LNCAP (cell line): ENCODE data around the gene TNN.

Source experiments
- TF ChIP-seq, protein P1 (sequence below): fragments of 450-650 bp; IDR thresholded peaks from 2 replicates; pipeline ENCODE4 v1.5.1; 2017; ENCODE audit warnings: mild to moderate bottlenecking

TNN gene

DNA sequence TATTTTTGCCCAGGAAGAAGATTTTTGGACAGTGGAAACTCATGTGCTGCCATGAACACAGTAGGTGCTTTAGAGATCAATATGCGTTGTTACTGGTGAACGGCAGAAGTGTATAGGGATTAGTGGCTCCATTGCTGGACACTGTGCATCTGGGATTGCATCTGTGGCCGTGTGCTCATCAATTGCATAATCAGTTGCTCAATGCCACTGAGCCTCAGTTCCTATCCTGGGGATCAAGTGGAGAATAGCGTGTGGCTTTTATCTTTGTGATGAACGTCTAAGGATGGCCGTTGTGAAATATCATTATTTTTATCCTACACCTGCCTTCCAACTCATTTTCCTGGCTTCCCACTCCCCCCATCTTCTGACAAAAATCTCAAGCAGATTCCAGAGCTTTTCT lies 5.4 kb downstream of the TNN start:
- TF ChIP-seq, protein P1, sequence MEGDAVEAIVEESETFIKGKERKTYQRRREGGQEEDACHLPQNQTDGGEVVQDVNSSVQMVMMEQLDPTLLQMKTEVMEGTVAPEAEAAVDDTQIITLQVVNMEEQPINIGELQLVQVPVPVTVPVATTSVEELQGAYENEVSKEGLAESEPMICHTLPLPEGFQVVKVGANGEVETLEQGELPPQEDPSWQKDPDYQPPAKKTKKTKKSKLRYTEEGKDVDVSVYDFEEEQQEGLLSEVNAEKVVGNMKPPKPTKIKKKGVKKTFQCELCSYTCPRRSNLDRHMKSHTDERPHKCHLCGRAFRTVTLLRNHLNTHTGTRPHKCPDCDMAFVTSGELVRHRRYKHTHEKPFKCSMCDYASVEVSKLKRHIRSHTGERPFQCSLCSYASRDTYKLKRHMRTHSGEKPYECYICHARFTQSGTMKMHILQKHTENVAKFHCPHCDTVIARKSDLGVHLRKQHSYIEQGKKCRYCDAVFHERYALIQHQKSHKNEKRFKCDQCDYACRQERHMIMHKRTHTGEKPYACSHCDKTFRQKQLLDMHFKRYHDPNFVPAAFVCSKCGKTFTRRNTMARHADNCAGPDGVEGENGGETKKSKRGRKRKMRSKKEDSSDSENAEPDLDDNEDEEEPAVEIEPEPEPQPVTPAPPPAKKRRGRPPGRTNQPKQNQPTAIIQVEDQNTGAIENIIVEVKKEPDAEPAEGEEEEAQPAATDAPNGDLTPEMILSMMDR: no peak

DNA sequence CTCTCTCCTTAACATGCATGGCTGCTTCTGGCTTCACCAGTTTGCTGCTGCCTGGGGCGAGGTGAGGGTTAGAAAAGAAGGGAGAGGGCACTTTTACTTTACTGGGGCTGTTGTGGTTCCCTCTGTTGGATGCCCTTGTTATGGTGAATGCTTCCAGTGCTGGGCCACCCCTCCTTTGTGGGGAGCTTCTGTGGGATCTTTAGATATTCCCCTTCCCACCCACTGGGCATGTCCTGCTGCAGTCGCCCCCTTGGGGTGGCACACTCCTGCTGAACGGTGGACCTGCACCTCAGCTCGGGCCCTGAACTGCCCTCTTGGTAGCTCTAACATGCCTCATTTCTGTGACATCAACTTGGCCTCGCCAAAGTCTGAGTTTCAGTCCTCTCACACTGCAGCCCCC lies 6.0 kb downstream of the TNN start:
- TF ChIP-seq, protein P1: no peak

DNA sequence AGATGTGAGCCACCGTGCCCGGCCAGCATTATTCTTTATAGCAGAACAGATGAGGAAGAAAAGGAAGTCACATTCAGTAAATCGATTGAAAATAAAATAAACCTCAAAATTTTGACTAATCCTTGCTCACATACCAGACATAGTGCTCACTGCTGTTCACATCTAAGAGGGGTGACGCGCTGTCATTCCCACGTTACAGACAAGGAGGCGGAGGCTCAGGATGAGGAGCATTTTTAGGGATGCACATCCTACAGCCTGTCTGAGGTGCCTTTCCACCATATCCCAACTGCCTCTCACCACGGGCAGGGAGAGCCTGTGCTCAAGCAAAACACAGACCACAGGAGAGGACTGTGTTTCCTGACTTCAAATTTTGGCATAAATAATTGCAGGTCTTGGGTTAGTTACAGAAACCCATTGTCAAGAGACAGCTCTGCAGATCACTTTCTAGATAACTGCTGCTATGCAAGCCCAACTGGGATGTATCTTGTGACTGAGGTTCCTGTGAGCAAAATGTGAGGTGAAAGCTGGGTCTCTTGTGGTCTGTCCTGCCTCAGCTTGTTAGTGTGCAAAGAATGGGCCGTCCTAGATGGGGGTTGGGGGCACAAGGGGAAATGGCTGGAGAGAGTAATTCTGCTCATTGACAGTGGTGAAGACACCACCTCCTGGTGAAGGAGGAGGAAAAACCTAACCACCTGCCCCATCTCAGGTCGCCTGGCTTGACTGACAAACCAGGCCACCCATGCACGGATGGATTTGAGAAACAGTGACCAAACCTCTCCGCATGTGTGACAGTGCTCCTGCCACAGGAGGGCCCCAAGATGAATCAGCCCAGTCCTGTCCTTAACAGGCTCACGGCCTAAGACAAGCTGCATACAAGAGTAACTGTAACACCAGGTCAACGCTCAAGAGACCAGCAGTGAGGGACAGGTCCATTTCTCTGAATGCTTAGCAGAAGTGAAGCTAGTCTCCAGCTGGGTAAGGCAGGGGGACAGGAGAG lies 8.2 kb downstream of the TNN start:
- TF ChIP-seq, protein P1: no peak

DNA sequence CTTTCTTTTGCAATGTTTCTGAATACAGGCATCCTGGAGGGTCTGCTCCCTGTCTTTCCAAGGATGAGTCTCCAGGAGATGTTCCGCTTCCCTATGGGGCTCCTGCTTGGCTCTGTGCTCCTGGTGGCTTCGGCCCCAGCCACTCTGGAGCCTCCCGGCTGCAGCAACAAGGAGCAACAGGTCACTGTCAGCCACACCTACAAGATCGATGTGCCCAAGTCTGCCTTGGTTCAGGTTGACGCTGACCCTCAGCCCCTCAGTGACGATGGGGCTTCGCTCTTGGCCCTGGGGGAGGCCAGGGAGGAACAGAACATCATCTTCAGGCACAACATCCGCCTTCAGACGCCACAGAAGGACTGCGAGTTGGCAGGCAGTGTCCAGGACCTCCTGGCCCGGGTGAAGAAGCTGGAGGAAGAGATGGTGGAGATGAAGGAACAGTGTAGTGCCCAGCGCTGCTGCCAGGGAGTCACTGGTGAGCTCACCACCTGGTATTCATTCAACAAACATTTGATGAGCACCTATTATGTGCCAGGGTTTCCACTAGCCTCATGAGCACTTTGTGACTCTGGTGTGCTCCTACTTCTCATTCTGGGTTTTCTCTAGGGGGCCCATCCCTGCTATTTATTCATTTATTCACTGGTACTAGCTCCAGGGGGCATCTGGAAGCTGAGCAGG lies 9.9 kb downstream of the TNN start:
- TF ChIP-seq, protein P1: no peak

DNA sequence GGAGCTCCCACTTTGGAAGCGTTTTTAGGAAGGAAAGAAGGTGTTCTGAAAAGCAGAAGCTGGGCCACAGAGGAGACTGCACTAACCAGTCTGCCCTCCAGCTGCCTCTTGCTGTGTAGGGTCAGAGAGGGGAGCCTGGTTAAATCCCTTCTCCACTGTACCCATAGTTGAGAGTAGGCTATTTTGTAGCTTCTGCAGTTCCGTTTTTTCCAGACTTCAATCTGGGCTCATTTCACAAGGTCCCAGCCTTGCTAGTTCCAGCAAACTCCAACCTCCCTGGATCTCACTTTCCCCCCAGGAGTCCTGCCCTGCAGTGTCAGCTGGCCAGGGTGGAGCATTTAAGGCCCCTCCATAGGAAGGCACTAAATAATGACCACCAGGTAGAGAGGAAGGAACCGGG lies 11.0 kb downstream of the TNN start:
- TF ChIP-seq, protein P1: no peak

DNA sequence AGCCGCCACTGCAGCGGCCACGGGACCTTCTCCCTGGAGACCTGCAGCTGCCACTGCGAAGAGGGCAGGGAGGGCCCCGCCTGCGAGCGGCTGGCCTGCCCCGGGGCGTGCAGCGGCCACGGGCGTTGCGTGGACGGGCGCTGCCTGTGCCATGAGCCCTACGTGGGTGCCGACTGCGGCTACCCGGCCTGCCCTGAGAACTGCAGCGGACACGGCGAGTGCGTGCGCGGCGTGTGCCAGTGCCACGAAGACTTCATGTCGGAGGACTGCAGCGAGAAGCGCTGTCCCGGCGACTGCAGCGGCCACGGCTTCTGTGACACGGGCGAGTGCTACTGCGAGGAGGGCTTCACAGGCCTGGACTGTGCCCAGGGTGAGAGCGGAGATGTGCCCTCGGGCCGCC lies 11.7 kb downstream of the TNN start:
- TF ChIP-seq, protein P1: no peak

DNA sequence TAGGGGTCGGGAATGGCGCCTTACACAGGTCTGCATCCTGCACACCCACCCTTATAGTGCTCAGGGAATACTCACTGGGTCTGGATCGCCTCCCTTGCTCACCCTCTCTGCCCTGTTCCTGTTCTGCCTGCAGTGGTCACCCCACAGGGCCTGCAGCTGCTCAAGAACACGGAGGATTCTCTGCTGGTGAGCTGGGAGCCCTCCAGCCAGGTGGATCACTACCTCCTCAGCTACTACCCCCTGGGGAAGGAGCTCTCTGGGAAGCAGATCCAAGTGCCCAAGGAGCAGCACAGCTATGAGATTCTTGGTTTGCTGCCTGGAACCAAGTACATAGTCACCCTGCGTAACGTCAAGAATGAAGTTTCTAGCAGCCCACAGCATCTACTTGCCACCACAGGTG lies 12.4 kb downstream of the TNN start:
- TF ChIP-seq, protein P1: no peak
